Measurements from ENCODE around the gene SMARCC2.

GRCh38 chr12:56193025-56193578, 3.8 kb upstream of the SMARCC2 start:
- TF ChIP-seq JUND (IDR thresholded peaks at IDR 0.05) (no peak), ELF1 (IDR thresholded peaks at IDR 0.05; ENCODE audit: borderline replicate concordance, low read depth) (no peak), POLR2A (IDR thresholded peaks at IDR 0.05; ENCODE audit: borderline replicate concordance, extremely low read depth, insufficient read depth, insufficient read length) (no peak), POLR2AphosphoS5 (IDR thresholded peaks at IDR 0.05; ENCODE audit: low read depth, low read length) (no peak), CTCF (IDR thresholded peaks at IDR 0.05 in 2 of 3, conservative IDR thresholded peaks at IDR 0.05 in 1 of 3; ENCODE audit: borderline replicate concordance in 1 of 3, insufficient read depth in 1 of 3, low read depth in 2 of 3, low read length in 2 of 3) (peak; percentile 69 to 94 (median 88)), ZNF274 (IDR thresholded peaks at IDR 0.05; ENCODE audit: low read depth, low read length) (no peak), CBX3 (IDR thresholded peaks at IDR 0.05; ENCODE audit: low read depth) (peak; percentile 72; the same call in 1 of the 2 replicates), EZH2 (IDR thresholded peaks at IDR 0.05) (no peak), EZH2phosphoT487 (IDR thresholded peaks at IDR 0.05; ENCODE audit: borderline replicate concordance) (no peak), SP1 (IDR thresholded peaks at IDR 0.05; ENCODE audit: low read depth) (no peak), SRF (IDR thresholded peaks at IDR 0.05; ENCODE audit: low read depth) (no peak), YY1 (IDR thresholded peaks at IDR 0.05; ENCODE audit: extremely low read depth, insufficient replicate concordance, low read depth, low read length) (peak; percentile 93), MAX (IDR thresholded peaks at IDR 0.05) (no peak), TCF7L2 (IDR thresholded peaks at IDR 0.05; ENCODE audit: borderline replicate concordance, extremely low read depth, insufficient read depth, insufficient read length) (no peak)
